OCI-LY7 (cell line): Measurements from ENCODE around the gene FUT2. TPM values are rescaled to one million over a fixed set of nuclear protein-coding genes. Genes with fewer than 3 reads are reported as not detected.
A peak's percentile ranks its signal among the peaks of the same experiment; 100 is the strongest.

ENCODE experiments used
- BruUV-seq: library from RNA; stranded (reverse); fragments of 400-500 nt; replicated peaks from 2 replicates; lab custom pipeline; 2021; lab: Mats Ljungman, UMichigan
- CTCF ChIA-PET: fragments of 300-600 bp; sonication (Branson Sonifier 250); formaldehyde crosslinking; loops from one replicate; lab custom pipeline; 2022; ENCODE audit warnings: antibody characterized with exemption; ENCODE audit not compliant: unreplicated experiment; lab: Charles Lee
- POLR2A ChIA-PET: fragments of 300-600 bp; sonication (Branson Sonifier 250); formaldehyde crosslinking; loops from one replicate; lab custom pipeline; 2022; ENCODE audit warnings: antibody characterized with exemption; lab: Charles Lee
- DNase-seq: peaks from one replicate; pipeline ENCODE4 v3.0.0-alpha.2; 2015; ENCODE audit warnings: low spot score
- H2AFZ ChIP-seq: fragments of 200-600 bp; sonication (generic), shearing (Covaris generic); 2 replicates; pipeline ENCODE4 v1.6.1; 2014; ENCODE audit warnings: mild to moderate bottlenecking, antibody characterized with exemption, low read length, moderate library complexity
- H3K27ac ChIP-seq: fragments of 200-600 bp; sonication (generic); 2 replicates; pipeline ENCODE4 v1.5.1; 2014; ENCODE audit warnings: mixed run types, low read depth, mild to moderate bottlenecking, moderate library complexity, low read length, inconsistent platforms; ENCODE audit not compliant: poor library complexity, severe bottlenecking
- H3K36me3 ChIP-seq: fragments of 200-600 bp; sonication (generic); 2 replicates; pipeline ENCODE4 v1.6.1; 2014; ENCODE audit warnings: mild to moderate bottlenecking, antibody characterized with exemption, low read length, moderate library complexity, mixed read lengths; ENCODE audit not compliant: insufficient read depth
- H3K4me1 ChIP-seq: fragments of 200-600 bp; sonication (generic); 2 replicates; pipeline ENCODE4 v1.5.1; 2014; ENCODE audit warnings: mild to moderate bottlenecking, low read length; ENCODE audit not compliant: insufficient read depth, poor library complexity, severe bottlenecking
- H3K4me2 ChIP-seq: fragments of 200-600 bp; sonication (generic); 2 replicates; pipeline ENCODE4 v1.6.1; 2014; ENCODE audit warnings: mild to moderate bottlenecking, low read length
- H3K4me3 ChIP-seq: fragments of 200-600 bp; sonication (generic); 2 replicates; pipeline ENCODE4 v1.5.1; 2014; ENCODE audit warnings: mild to moderate bottlenecking, low read depth, low read length; ENCODE audit not compliant: poor library complexity, severe bottlenecking
- H3K79me2 ChIP-seq: fragments of 200-600 bp; sonication (generic); 2 replicates; pipeline ENCODE4 v1.6.1; 2016; ENCODE audit warnings: low read depth, mild to moderate bottlenecking, low read length, moderate library complexity, mixed read lengths; ENCODE audit not compliant: insufficient read depth
- H3K9me2 ChIP-seq: fragments of 200-600 bp; sonication (generic); 2 replicates; pipeline ENCODE4 v1.6.1; 2016; ENCODE audit warnings: mild to moderate bottlenecking, low read length, mixed read lengths; ENCODE audit not compliant: insufficient read depth
- H3K9me3 ChIP-seq: fragments of 200-600 bp; sonication (generic); 2 replicates; pipeline ENCODE4 v1.6.1; 2014; ENCODE audit warnings: mild to moderate bottlenecking, mixed run types, low read length, mixed read lengths
- H4K20me1 ChIP-seq: fragments of 200-600 bp; sonication (generic); 2 replicates; pipeline ENCODE4 v1.6.1; 2014; ENCODE audit warnings: mild to moderate bottlenecking, antibody characterized with exemption, low read length, moderate library complexity, mixed read lengths; ENCODE audit not compliant: insufficient read depth
- EZH2phosphoT487 ChIP-seq: fragments of 200-600 bp; sonication (generic); IDR thresholded peaks from 2 replicates; pipeline ENCODE4 v1.6.1; 2018; ENCODE audit warnings: low read depth, borderline replicate concordance, mild to moderate bottlenecking, mixed run types, antibody characterized with exemption, low read length, moderate library complexity, mixed read lengths
- intact Hi-C: fragments of 100-400 bp; cut with micrococcal nuclease; formaldehyde crosslinking; loops from one replicate; pipeline ENCODE4 v1.10.0; 2022; ENCODE audit not compliant: unreplicated experiment
- total RNA-seq, 2 experiments: library from RNA; depleted of rRNA in 1 of 2; stranded (reverse); fragments of >200 nt in 1 of 2; shearing (Covaris generic) in 1 of 2; gene quantifications; 2 replicates each; pipeline ENCODE4 v1.2.3, GENCODE V29; 2014 to 2022
- TF ChIP-seq, protein P1 (sequence below): fragments of 200-600 bp; sonication (generic); conservative IDR thresholded peaks from 2 replicates; pipeline ENCODE4 v1.5.1; 2014; ENCODE audit warnings: mild to moderate bottlenecking, antibody characterized with exemption, low read length, moderate library complexity, mixed read lengths

FUT2 gene
- total RNA-seq, 2 experiments from 2014 or later, result not detected

DNA sequence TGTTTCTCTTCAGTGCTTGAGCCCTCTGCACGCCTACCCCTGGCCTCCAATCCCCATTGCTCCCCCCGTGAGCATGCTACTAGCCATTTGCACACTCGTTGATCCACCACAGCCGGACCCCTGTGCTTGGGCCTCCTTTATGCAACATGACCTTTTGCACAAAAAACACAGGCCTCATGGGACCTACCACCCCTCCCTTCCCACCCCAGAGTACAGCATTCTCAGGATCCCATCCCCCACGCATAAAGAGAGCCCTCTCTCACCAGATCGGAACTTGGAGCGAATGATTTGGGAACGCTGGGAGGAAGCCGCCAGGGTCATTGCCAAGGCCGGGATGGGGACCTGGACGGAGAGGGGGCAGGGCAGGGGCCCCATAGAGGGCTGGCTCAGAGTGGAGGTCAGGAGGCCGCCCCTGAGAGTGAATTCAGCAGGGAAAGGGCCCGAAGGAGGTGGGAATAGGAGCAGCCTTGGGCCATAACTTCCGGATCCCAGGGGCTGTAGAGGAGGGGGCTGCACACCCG is 23.0 kb downstream of the FUT2 start:
- Histone ChIP-seq H2AFZ (no peak overlapping the region), H3K9me2 (no peaks in the 10 kb centered on the region), H4K20me1 (no peaks in the 10 kb centered on the region), H3K36me3 (no peaks in the 10 kb centered on the region), H3K4me1 (peaks cover 20% of the 10 kb centered on the region), H3K27ac (no peak overlapping the region), H3K4me3 (no peak overlapping the region), H3K4me2 (no peak overlapping the region), H3K9me3 (no peaks in the 10 kb centered on the region), H3K79me2 (no peaks in the 10 kb centered on the region)
- TF ChIP-seq, protein P1, sequence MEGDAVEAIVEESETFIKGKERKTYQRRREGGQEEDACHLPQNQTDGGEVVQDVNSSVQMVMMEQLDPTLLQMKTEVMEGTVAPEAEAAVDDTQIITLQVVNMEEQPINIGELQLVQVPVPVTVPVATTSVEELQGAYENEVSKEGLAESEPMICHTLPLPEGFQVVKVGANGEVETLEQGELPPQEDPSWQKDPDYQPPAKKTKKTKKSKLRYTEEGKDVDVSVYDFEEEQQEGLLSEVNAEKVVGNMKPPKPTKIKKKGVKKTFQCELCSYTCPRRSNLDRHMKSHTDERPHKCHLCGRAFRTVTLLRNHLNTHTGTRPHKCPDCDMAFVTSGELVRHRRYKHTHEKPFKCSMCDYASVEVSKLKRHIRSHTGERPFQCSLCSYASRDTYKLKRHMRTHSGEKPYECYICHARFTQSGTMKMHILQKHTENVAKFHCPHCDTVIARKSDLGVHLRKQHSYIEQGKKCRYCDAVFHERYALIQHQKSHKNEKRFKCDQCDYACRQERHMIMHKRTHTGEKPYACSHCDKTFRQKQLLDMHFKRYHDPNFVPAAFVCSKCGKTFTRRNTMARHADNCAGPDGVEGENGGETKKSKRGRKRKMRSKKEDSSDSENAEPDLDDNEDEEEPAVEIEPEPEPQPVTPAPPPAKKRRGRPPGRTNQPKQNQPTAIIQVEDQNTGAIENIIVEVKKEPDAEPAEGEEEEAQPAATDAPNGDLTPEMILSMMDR, result no peak
- intact Hi-C loops, result no loop called here
- no peak for DNase-seq
- POLR2A ChIA-PET, result no interaction called here
- no TSS peak for BruUV-seq
- CTCF ChIA-PET, result no interaction called here

DNA sequence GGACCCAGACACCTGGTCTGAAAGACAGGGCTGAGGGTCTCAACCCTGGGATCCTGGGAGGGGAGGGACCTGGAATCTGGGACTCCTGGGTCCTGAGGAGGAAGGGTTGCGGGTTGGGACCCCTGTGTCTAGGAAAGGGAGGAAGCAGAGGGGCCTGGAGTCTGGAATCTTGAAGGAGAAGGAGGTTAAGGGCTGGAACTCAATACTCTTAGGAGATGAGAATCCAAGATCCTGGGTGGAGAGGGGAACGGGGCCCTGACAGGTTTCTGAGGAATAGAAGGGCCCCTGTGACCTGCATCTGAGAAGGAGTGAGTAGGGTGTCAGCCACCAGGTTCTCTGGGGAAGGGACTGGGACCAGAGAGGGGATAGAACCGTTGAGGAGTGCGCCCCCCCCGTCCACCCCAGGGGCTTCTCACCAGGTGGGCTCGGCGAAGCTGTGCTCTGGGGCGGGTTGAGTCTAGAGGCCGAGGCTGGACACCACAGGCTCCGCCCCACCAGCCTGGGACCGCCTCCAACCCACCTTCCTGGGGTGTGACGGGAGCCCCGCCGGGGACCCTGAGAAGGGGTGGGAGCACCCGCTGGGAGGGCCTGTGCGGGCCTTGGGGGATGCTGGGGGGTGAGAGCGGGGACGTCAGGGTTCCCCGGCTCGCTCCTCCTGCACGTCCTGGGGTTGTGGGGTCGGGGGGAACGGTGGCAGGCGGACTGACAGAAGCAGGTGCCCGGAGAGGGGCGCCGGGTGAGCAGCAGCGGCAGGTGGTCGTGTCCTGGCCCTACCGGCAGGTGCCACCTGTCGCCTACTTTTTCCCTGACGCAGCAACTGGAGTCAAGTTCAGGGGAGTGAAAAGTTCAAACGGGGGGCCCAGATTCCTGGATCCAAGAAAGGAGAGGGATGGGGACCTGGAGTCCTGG is 23.7 kb downstream of the FUT2 start, which contains the start of gene MAMSTR:
TSS of gene MAMSTR (minus strand) at position 463 of the 909 bp plus-strand sequence. CDS start 694 bp downstream, outside the sequence.
- Histone ChIP-seq H3K4me2 (peak within 1 kb of the TSS; percentile 85), H3K9me2 (no peaks in the 10 kb centered on the region), H3K4me1 (peaks cover 20% of the 10 kb centered on the region), H3K27ac (peak within 1 kb of the TSS; percentile 67), H2AFZ (peak within 1 kb of the TSS; percentile 67; the same call in 1 of the 2 replicates), H3K36me3 (no peaks in the 10 kb centered on the region), H4K20me1 (no peaks in the 10 kb centered on the region), H3K79me2 (no peaks in the 10 kb centered on the region), H3K9me3 (no peaks in the 10 kb centered on the region), H3K4me3 (peak within 1 kb of the TSS; percentile 71)
- no TSS peak for BruUV-seq
- DNase-seq, result no peak
- intact Hi-C loops, result no loop called here
- ChIA-PET POLR2A (no interaction called here), CTCF (no interaction called here)
- no peak for TF ChIP-seq EZH2phosphoT487
- TF ChIP-seq, protein P1, result no peak

DNA sequence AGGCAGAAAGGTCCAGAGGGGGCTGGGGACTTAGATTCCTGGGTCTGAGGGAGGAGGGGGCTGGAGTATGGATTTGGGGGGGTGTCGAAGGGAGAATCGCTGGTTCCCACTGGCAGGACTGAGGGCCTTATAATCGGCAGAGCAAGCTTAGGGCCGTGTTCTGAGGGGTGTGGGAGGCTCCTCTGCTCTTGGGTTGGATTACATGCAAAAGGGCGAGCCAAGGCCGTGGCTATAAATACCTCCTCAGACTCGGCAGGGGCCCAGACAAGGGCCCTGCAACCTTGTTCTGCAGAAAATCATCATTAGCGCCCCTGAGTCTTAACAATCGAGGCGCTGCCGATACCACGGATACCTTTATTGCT is 24.5 kb downstream of the FUT2 start:
- no peak for DNase-seq
- Histone ChIP-seq H3K4me3 (peak overlapping the region; percentile 71), H3K4me2 (peak overlapping the region; percentile 85), H3K79me2 (no peaks in the 10 kb centered on the region), H3K27ac (peak overlapping the region; percentile 67), H3K9me3 (no peaks in the 10 kb centered on the region), H3K9me2 (no peaks in the 10 kb centered on the region), H3K36me3 (no peaks in the 10 kb centered on the region), H3K4me1 (peaks cover 16% of the 10 kb centered on the region), H2AFZ (peak overlapping the region; percentile 67; the same call in 1 of the 2 replicates), H4K20me1 (no peaks in the 10 kb centered on the region)
- intact Hi-C loops, result no loop called here
- TF ChIP-seq, protein P1, result no peak
- TF ChIP-seq EZH2phosphoT487, result no peak
- no TSS peak for BruUV-seq
- ChIA-PET CTCF (no interaction called here), POLR2A (no interaction called here)
